H9 (cell line): ENCODE results near the gene LIPC. TPM values are rescaled to one million over a fixed set of nuclear protein-coding genes. Genes with fewer than 3 reads are reported as not detected.

Experiments used
- DNase-seq: peaks from one replicate; pipeline ENCODE4 v3.0.0-alpha.2; 2017
- H2AFZ ChIP-seq: one replicate; pipeline ENCODE4 v1.6.1; 2013; ENCODE audit warnings: mild to moderate bottlenecking, low read length, control low read depth, moderate library complexity
- H2AK5ac ChIP-seq: 2 replicates; pipeline ENCODE4 v1.6.1; 2013; ENCODE audit warnings: low read length, control low read depth, mixed read lengths; ENCODE audit not compliant: insufficient read length
- H2BK120ac ChIP-seq: one replicate; pipeline ENCODE4 v1.6.1; 2013; ENCODE audit warnings: low read depth, mild to moderate bottlenecking, low read length, control low read depth, inconsistent platforms; ENCODE audit not compliant: poor library complexity, severe bottlenecking
- H2BK12ac ChIP-seq: 2 replicates; pipeline ENCODE4 v1.6.1; 2013; ENCODE audit warnings: low read length, control low read depth, mixed read lengths, low read depth; ENCODE audit not compliant: insufficient read length
- H2BK15ac ChIP-seq: 2 replicates; pipeline ENCODE4 v1.6.1; 2013; ENCODE audit warnings: low read depth, low read length, control low read depth
- H2BK20ac ChIP-seq: one replicate; pipeline ENCODE4 v1.6.1; 2013; ENCODE audit warnings: low read depth, mild to moderate bottlenecking, low read length, control low read depth, inconsistent platforms; ENCODE audit not compliant: poor library complexity, severe bottlenecking
- H2BK5ac ChIP-seq: 2 replicates; pipeline ENCODE4 v1.6.1; 2013; ENCODE audit warnings: low read length, control low read depth, mixed read lengths; ENCODE audit not compliant: insufficient read length
- H3K14ac ChIP-seq: 2 replicates; pipeline ENCODE4 v1.6.1; 2013; ENCODE audit warnings: low read length, control low read depth; ENCODE audit not compliant: insufficient read depth
- H3K18ac ChIP-seq: 2 replicates; pipeline ENCODE4 v1.6.1; 2013; ENCODE audit warnings: low read depth, mild to moderate bottlenecking, mixed read lengths, low read length, control low read depth; ENCODE audit not compliant: insufficient read length
- H3K23ac ChIP-seq: 2 replicates; pipeline ENCODE4 v1.6.1; 2013; ENCODE audit warnings: low read length, control low read depth, mixed read lengths, low read depth; ENCODE audit not compliant: insufficient read length
- H3K23me2 ChIP-seq: 2 replicates; pipeline ENCODE4 v1.6.1; 2013; ENCODE audit warnings: low read depth, mild to moderate bottlenecking, mixed read lengths, low read length, control low read depth; ENCODE audit not compliant: insufficient read length, poor library complexity, severe bottlenecking
- H3K27ac ChIP-seq: 2 replicates; pipeline ENCODE4 v1.5.1; 2013; ENCODE audit warnings: low read length, control low read depth, mixed read lengths, low read depth; ENCODE audit not compliant: insufficient read length
- H3K27me3 ChIP-seq: 2 replicates; pipeline ENCODE4 v1.6.1; 2013; ENCODE audit warnings: low read length, control low read depth, inconsistent platforms; ENCODE audit not compliant: insufficient read depth
- H3K4ac ChIP-seq: 2 replicates; pipeline ENCODE4 v1.6.1; 2013; ENCODE audit warnings: low read depth, mild to moderate bottlenecking, control low read depth, inconsistent platforms, low read length, moderate library complexity
- H3K4me1 ChIP-seq: 2 replicates; pipeline ENCODE4 v1.6.1; 2013; ENCODE audit warnings: low read length, control low read depth, inconsistent platforms; ENCODE audit not compliant: insufficient read depth
- H3K4me2 ChIP-seq: 2 replicates; pipeline ENCODE4 v1.6.1; 2013; ENCODE audit warnings: low read length, control low read depth, mixed read lengths; ENCODE audit not compliant: insufficient read length, insufficient read depth
- H3K56ac ChIP-seq: 2 replicates; pipeline ENCODE4 v1.6.1; 2013; ENCODE audit warnings: low read depth, mild to moderate bottlenecking, mixed read lengths, low read length, control low read depth; ENCODE audit not compliant: insufficient read length
- H3K79me1 ChIP-seq: 2 replicates; pipeline ENCODE4 v1.6.1; 2013; ENCODE audit warnings: low read depth, mild to moderate bottlenecking, moderate library complexity, low read length, control low read depth, inconsistent platforms; ENCODE audit not compliant: insufficient read depth, poor library complexity, severe bottlenecking
- H3K79me2 ChIP-seq: 2 replicates; pipeline ENCODE4 v1.6.1; 2013; ENCODE audit warnings: low read length, control low read depth, inconsistent platforms; ENCODE audit not compliant: insufficient read depth
- H3K9ac ChIP-seq: 2 replicates; pipeline ENCODE4 v1.6.1; 2013; ENCODE audit warnings: low read length, control low read depth, mixed read lengths; ENCODE audit not compliant: insufficient read length; ENCODE audit errors: extremely low read depth
- H3K9me3 ChIP-seq: one replicate; pipeline ENCODE4 v1.6.1; 2013; ENCODE audit warnings: low read depth, low read length, inconsistent platforms; ENCODE audit not compliant: control insufficient read depth
- H3T11ph ChIP-seq: one replicate; pipeline ENCODE4 v1.6.1; 2013; ENCODE audit warnings: mild to moderate bottlenecking, low read length, control low read depth, inconsistent platforms
- H4K20me1 ChIP-seq: one replicate; pipeline ENCODE4 v1.6.1; 2013; ENCODE audit not compliant: control insufficient read depth, insufficient read length, insufficient read depth
- H4K5ac ChIP-seq: 2 replicates; pipeline ENCODE4 v1.6.1; 2013; ENCODE audit warnings: low read depth, mild to moderate bottlenecking, mixed read lengths, low read length, control low read depth; ENCODE audit not compliant: insufficient read length
- H4K8ac ChIP-seq: replicated peaks from 2 replicates; pipeline ENCODE4 v1.6.1; 2013; ENCODE audit warnings: low read length, control low read depth, mixed read lengths, low read depth; ENCODE audit not compliant: insufficient read length
- H4K91ac ChIP-seq: 2 replicates; pipeline ENCODE4 v1.6.1; 2013; ENCODE audit warnings: low read depth, mild to moderate bottlenecking, moderate library complexity, mixed read lengths, low read length, control low read depth; ENCODE audit not compliant: insufficient read length
- H3K27ac Mint-ChIP-seq, 3 experiments: 2 replicates in 2 of 3; 3 replicates in 1 of 3; pipeline ENCODE4 v1.8.0; 2020 to 2021; ENCODE audit warnings: mixed read lengths in 3 of 3, mild to moderate bottlenecking in 1 of 3, moderate library complexity in 1 of 3
- H3K27me3 Mint-ChIP-seq: 2 replicates; pipeline ENCODE4 v1.8.0; 2021; ENCODE audit warnings: low read depth, mild to moderate bottlenecking, moderate library complexity, mixed read lengths
- H3K36me3 Mint-ChIP-seq, 3 experiments: 2 replicates in 2 of 3; 3 replicates in 1 of 3; pipeline ENCODE4 v1.8.0; 2020 to 2021; ENCODE audit warnings: low read depth in 3 of 3, mixed read lengths in 3 of 3; ENCODE audit not compliant: insufficient read depth in 1 of 3
- H3K4me1 Mint-ChIP-seq, 2 experiments: 2 replicates each; pipeline ENCODE4 v1.8.0; 2020; ENCODE audit warnings: mixed read lengths in 2 of 2
- H3K4me3 Mint-ChIP-seq, 2 experiments: 2 replicates in 1 of 2; 3 replicates in 1 of 2; pipeline ENCODE4 v1.8.0; 2020 to 2021; ENCODE audit warnings: mild to moderate bottlenecking in 2 of 2, mixed read lengths in 2 of 2, moderate library complexity in 1 of 2
- H3K9me3 Mint-ChIP-seq, 2 experiments: 2 replicates in 1 of 2; 3 replicates in 1 of 2; pipeline ENCODE4 v1.8.0; 2020; ENCODE audit warnings: mild to moderate bottlenecking in 2 of 2, mixed read lengths in 2 of 2, moderate library complexity in 1 of 2
- CTCF ChIP-seq: fragments of 200-600 bp; sonication (generic); conservative IDR thresholded peaks from 3 replicates; pipeline ENCODE4 v1.8.0; 2021; ENCODE audit warnings: antibody characterized with exemption, mild to moderate bottlenecking
- WGBS: extraction: QIAGEN DNeasy Blood & Tissue Kit; methylation state at CpG from one replicate; pipeline ENCODE4 v1.1.7; 2013; ENCODE audit warnings: missing lambda C conversion rate, low lambda C conversion rate, mixed read lengths; ENCODE audit not compliant: insufficient read length; ENCODE audit errors: extremely low coverage; 5-methylcytosine and 5-hydroxymethylcytosine counted together
- total RNA-seq: library from RNA; stranded (reverse); gene quantifications from 2 replicates; pipeline ENCODE4 v1.2.1, GENCODE V29; 2021

LIPC gene
- total RNA-seq, 1 experiment from 2014 or later, result not detected

DNA sequence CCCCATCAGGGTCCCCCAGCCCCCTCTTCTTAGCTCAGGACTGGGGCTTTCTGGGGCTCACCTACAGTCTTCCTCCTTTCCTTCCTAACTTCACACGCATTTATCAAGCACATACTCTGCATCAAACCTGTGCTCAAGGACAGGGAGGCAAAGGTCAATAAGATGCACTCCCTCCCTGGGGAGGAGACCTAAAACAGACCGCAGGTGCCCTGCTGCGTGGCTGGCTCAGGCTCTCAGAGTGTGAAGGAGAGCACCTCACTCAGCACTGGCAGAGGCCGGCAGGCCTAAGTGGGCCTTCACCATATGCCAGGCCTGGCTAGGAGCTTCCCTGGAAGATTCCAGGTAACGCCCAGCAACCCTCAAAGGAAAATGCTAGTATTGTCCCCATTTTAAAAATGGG, 16.5 kb downstream of the LIPC start:
- H4K5ac ChIP-seq, result no peak overlapping the region
- H3K27ac ChIP-seq, result no peak overlapping the region
- H3K18ac ChIP-seq, result no peak overlapping the region
- no peak overlapping the region; a peak in 1 of 7 replicates for H3K27ac Mint-ChIP-seq
- no peaks in the 10 kb centered on the region for H3K9me3 Mint-ChIP-seq
- no peak overlapping the region for H3K56ac ChIP-seq
- H2AFZ ChIP-seq, result no peak overlapping the region
- H3K79me2 ChIP-seq, result no peaks in the 10 kb centered on the region
- H3K79me1 ChIP-seq, result no peaks in the 10 kb centered on the region
- H3K27me3 Mint-ChIP-seq, result 0 out of 2 replicates have a peak, but pooled peaks cover 1% of the 10 kb centered on the region
- no peak overlapping the region for H4K91ac ChIP-seq
- H2BK15ac ChIP-seq, result no peak overlapping the region
- no peak overlapping the region for H2BK12ac ChIP-seq
- H4K20me1 ChIP-seq, result no peaks in the 10 kb centered on the region
- TF ChIP-seq CTCF, result no peak
- H3K23ac ChIP-seq, result no peak overlapping the region
- H3K4me1 Mint-ChIP-seq, result peaks cover 28 to 30% of the 10 kb centered on the region in 2 experiments
- H2BK20ac ChIP-seq, result no peak overlapping the region
- H2AK5ac ChIP-seq, result no peak overlapping the region
- H3K9ac ChIP-seq, result no peak overlapping the region
- H3K4me3 Mint-ChIP-seq, result no peak overlapping the region
- DNase-seq, result no peak
- H3K14ac ChIP-seq, result no peak overlapping the region; the same call in 1 of the 2 replicates
- no peaks in the 10 kb centered on the region for H3K9me3 ChIP-seq
- WGBS, result no CpG with 5 or more reads among the region's 5 CpGs
- H4K8ac ChIP-seq, result no peak overlapping the region
- no peak overlapping the region for H3K4ac ChIP-seq
- H3K4me2 ChIP-seq, result no peak overlapping the region
- no peaks in the 10 kb centered on the region for H3K27me3 ChIP-seq
- no peaks in the 10 kb centered on the region for H3K23me2 ChIP-seq
- no peak overlapping the region for H2BK120ac ChIP-seq
- H3K4me1 ChIP-seq, result no peaks in the 10 kb centered on the region; the same call in 1 of the 2 replicates
- no peaks in the 10 kb centered on the region; a peak in 1 of 7 replicates for H3K36me3 Mint-ChIP-seq
- no peak overlapping the region for H2BK5ac ChIP-seq
- no peak overlapping the region for H3T11ph ChIP-seq
